HEK293 (cell line): ENCODE measurements around the gene SMIM26.

ENCODE experiments used
- ELK4 ChIP-seq: IDR thresholded peaks from 2 replicates; pipeline ENCODE4 v1.6.1; 2011; ENCODE audit warnings: mild to moderate bottlenecking, low read depth, low read length, borderline replicate concordance
- KLF16 ChIP-seq: fragments of 450-650 bp; formaldehyde crosslinking; IDR thresholded peaks from 2 replicates; pipeline ENCODE4 v1.5.1; 2017; ENCODE audit warnings: missing biosample characterization, missing genetic modification characterization
- ZNF335 ChIP-seq: fragments of 450-650 bp; formaldehyde crosslinking; conservative IDR thresholded peaks from 2 replicates; pipeline ENCODE4 v1.5.1; 2016; ENCODE audit warnings: missing biosample characterization, missing genetic modification characterization

GRCh38 chr20:18566892-18567738 is at the start of gene SMIM26:
- no peak for TF ChIP-seq KLF16
- peak; percentile 87 for TF ChIP-seq ZNF335
- TF ChIP-seq ELK4 = peak; percentile 66; the same call in 1 of the 2 replicates
